CD14-positive monocyte (primary cell): ENCODE results near the gene HINFP. TPM values are rescaled to one million over a fixed set of nuclear protein-coding genes. Genes with fewer than 3 reads are reported as not detected.

Experiments used
- DNase-seq, 3 donors: peaks; one replicate each; pipeline ENCODE4 v3.0.0-alpha.2; 2011 to 2022
- H2AFZ ChIP-seq: 2 replicates; pipeline ENCODE4 v1.6.0; 2012; ENCODE audit warnings: mild to moderate bottlenecking, low read depth, low read length, inconsistent platforms; ENCODE audit not compliant: insufficient read depth, poor library complexity, severe bottlenecking
- H3K27ac ChIP-seq, 2 donors: 1 replicate in 1 of 2; 2 replicates in 1 of 2; pipeline ENCODE4 v1.5.1; 2012 to 2013; ENCODE audit warnings: low read length in 2 of 2, control low read depth in 1 of 2, inconsistent platforms in 1 of 2, low read depth in 1 of 2, mild to moderate bottlenecking in 1 of 2
- H3K27me3 ChIP-seq, 2 donors: one replicate each; pipeline versions ENCODE4 v1.6.0 to v1.6.1; 2011 to 2013; ENCODE audit warnings: low read length in 2 of 2; ENCODE audit not compliant: control insufficient read depth in 2 of 2, insufficient read depth in 2 of 2
- H3K36me3 ChIP-seq, 2 donors: replicated peaks in 1 of 2; 1 replicate in 1 of 2; 2 replicates in 1 of 2; pipeline versions ENCODE4 v1.5.1 to v1.6.1; 2012 to 2013; ENCODE audit warnings: low read length in 2 of 2, control low read depth in 1 of 2, inconsistent platforms in 1 of 2, mild to moderate bottlenecking in 1 of 2; ENCODE audit not compliant: insufficient read depth in 2 of 2, control insufficient read depth in 1 of 2
- H3K4me1 ChIP-seq, 2 donors: 1 replicate in 1 of 2; 2 replicates in 1 of 2; pipeline versions ENCODE4 v1.5.1 to v1.6.1; 2012 to 2013; ENCODE audit warnings: low read length in 2 of 2, control low read depth in 1 of 2, inconsistent platforms in 1 of 2, mild to moderate bottlenecking in 1 of 2, moderate library complexity in 1 of 2; ENCODE audit not compliant: insufficient read depth in 2 of 2, control insufficient read depth in 1 of 2
- H3K4me2 ChIP-seq: replicated peaks from 2 replicates; pipeline ENCODE3; 2012; ENCODE audit warnings: low read length, moderate library complexity, mild to moderate bottlenecking; ENCODE audit not compliant: poor library complexity, severe bottlenecking; ENCODE audit errors: extremely low read depth
- H3K4me3 ChIP-seq, 3 experiments: fragments of 200-600 bp in 1 of 3; sonication (generic) in 1 of 3; replicated peaks in 1 of 3; 1 replicate in 2 of 3; 2 replicates in 1 of 3; pipeline ENCODE4 v1.5.1; 2011 to 2013; ENCODE audit warnings: low read length in 3 of 3, mild to moderate bottlenecking in 3 of 3, control low read depth in 2 of 3, low read depth in 2 of 3, inconsistent platforms in 1 of 3, moderate library complexity in 1 of 3
- H3K79me2 ChIP-seq: 2 replicates; pipeline ENCODE4 v1.6.0; 2012; ENCODE audit warnings: mild to moderate bottlenecking, control low read depth, inconsistent platforms, low read length, moderate library complexity; ENCODE audit not compliant: insufficient read depth
- H3K9ac ChIP-seq: 2 replicates; pipeline ENCODE4 v1.6.0; 2017; ENCODE audit warnings: low read length, mild to moderate bottlenecking; ENCODE audit not compliant: insufficient read depth, poor library complexity, severe bottlenecking
- H3K9me3 ChIP-seq, 2 donors: replicated peaks in 1 of 2; 1 replicate in 1 of 2; 2 replicates in 1 of 2; pipeline versions ENCODE4 v1.5.1 to v1.6.1; 2012 to 2013; ENCODE audit warnings: low read length in 2 of 2, control low read depth in 1 of 2; ENCODE audit not compliant: control insufficient read depth in 1 of 2, insufficient read depth in 1 of 2
- H4K20me1 ChIP-seq: 2 replicates; pipeline ENCODE4 v1.6.0; 2012; ENCODE audit warnings: mild to moderate bottlenecking, low read length, control low read depth, moderate library complexity; ENCODE audit not compliant: insufficient read depth
- H3K27ac Mint-ChIP-seq, 7 donors: one replicate each; pipeline ENCODE4 v1.8.0; 2020; ENCODE audit warnings: mild to moderate bottlenecking in 7 of 7, mixed read lengths in 7 of 7, moderate library complexity in 6 of 7, inconsistent platforms in 2 of 7
- H3K27me3 Mint-ChIP-seq, 3 donors: one replicate each; pipeline ENCODE4 v1.8.0; 2021 to 2022; ENCODE audit warnings: low read depth in 3 of 3, mild to moderate bottlenecking in 3 of 3, mixed read lengths in 3 of 3, moderate library complexity in 3 of 3, inconsistent platforms in 1 of 3
- H3K36me3 Mint-ChIP-seq, 2 donors: one replicate each; pipeline ENCODE4 v1.8.0; 2020; ENCODE audit warnings: mixed read lengths in 2 of 2, inconsistent platforms in 1 of 2, mild to moderate bottlenecking in 1 of 2
- H3K4me1 Mint-ChIP-seq: one replicate; pipeline ENCODE4 v1.8.0; 2020; ENCODE audit warnings: mild to moderate bottlenecking, mixed read lengths
- H3K4me3 Mint-ChIP-seq, 2 donors: one replicate each; pipeline ENCODE4 v1.8.0; 2020; ENCODE audit warnings: mild to moderate bottlenecking in 2 of 2, mixed read lengths in 2 of 2, moderate library complexity in 1 of 2
- H3K9me3 Mint-ChIP-seq, 7 donors: one replicate each; pipeline ENCODE4 v1.8.0; 2020 to 2022; ENCODE audit warnings: mixed read lengths in 7 of 7, mild to moderate bottlenecking in 6 of 7, moderate library complexity in 6 of 7, inconsistent platforms in 2 of 7
- WGBS: methylation state at CpG from one replicate; pipeline ENCODE4 v1.1.5; 2013; ENCODE audit warnings: missing lambda C conversion rate; ENCODE audit not compliant: insufficient coverage; 5-methylcytosine and 5-hydroxymethylcytosine counted together
- intact Hi-C, 2 donors: fragments of 100-400 bp; cut with micrococcal nuclease; formaldehyde crosslinking; loops; one replicate each; pipeline versions ENCODE4 v1.15.0 to v1.15.1; 2023
- polyA plus RNA-seq, 3 donors: library from polyadenylated mRNA; depleted of rRNA in 1 of 3; unstranded in 2 of 3; stranded (reverse) in 1 of 3; fragments of 300-500 nt in 2 of 3; fragments of >200 nt in 1 of 3; fragmentation: Illumina TruSeq in 2 of 3; gene quantifications; 1 replicate in 2 of 3; 2 replicates in 1 of 3; pipeline ENCODE4 v1.2.3, GENCODE V29; 2012 to 2021
- TF ChIP-seq, protein P1 (sequence below): fragments of 200-600 bp; IDR thresholded peaks from one replicate; pipeline ENCODE4 v1.8.0; 2022; ENCODE audit warnings: antibody characterized with exemption, mild to moderate bottlenecking

The HINFP gene
- polyA plus RNA-seq, 3 donors, result 8.0 to 43.0 (median 8.6) TPM

DNA sequence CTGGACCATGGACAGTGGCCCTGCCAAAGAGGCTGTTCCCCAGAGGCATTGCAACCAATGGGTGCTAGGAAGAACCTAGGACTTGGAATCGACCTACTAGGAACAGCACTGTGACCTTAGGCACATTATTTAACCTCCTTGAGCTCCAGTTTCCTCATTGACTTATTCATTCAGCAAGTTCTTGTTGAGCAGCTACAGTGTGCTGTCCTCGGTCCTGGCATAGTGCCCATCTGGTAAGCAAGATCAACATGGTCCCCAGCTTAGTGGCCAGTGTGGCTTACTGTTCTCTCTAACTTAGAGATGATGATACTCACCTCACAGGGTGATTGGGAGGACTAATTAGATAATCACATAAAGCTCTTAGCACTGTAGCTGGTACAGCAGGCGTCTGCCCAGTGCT is 35.7 kb downstream of the HINFP start:
- Histone ChIP-seq H2AFZ (no peak overlapping the region), H3K27me3 (peaks cover 0 to under 1% of the 10 kb centered on the region in 2 donors), H3K9me3 (no peaks in the 10 kb centered on the region), H4K20me1 (no peaks in the 10 kb centered on the region), H3K4me1 (no peaks in the 10 kb centered on the region), H3K36me3 (no peaks in the 10 kb centered on the region), H3K4me3 (no peak overlapping the region), H3K79me2 (no peaks in the 10 kb centered on the region), H3K27ac (no peak overlapping the region), H3K4me2 (no peak overlapping the region), H3K9ac (no peak overlapping the region)
- H3K4me3 Mint-ChIP-seq, result no peak overlapping the region
- no peak for DNase-seq
- intact Hi-C loops, result no loop called here
- peaks cover 24 to 35% (median 28%) of the 10 kb centered on the region in 3 donors for H3K27me3 Mint-ChIP-seq
- H3K36me3 Mint-ChIP-seq, result no peaks in the 10 kb centered on the region
- peaks cover 6% of the 10 kb centered on the region for H3K4me1 Mint-ChIP-seq
- peak overlapping the region in 1 of 7 donors; percentile 16 for H3K27ac Mint-ChIP-seq
- H3K9me3 Mint-ChIP-seq, result peaks cover 0 to 5% (median 0%) of the 10 kb centered on the region in 7 donors
- WGBS, result 62% methylated on average over 2 of the region's 3 CpGs
- TF ChIP-seq, protein P1, sequence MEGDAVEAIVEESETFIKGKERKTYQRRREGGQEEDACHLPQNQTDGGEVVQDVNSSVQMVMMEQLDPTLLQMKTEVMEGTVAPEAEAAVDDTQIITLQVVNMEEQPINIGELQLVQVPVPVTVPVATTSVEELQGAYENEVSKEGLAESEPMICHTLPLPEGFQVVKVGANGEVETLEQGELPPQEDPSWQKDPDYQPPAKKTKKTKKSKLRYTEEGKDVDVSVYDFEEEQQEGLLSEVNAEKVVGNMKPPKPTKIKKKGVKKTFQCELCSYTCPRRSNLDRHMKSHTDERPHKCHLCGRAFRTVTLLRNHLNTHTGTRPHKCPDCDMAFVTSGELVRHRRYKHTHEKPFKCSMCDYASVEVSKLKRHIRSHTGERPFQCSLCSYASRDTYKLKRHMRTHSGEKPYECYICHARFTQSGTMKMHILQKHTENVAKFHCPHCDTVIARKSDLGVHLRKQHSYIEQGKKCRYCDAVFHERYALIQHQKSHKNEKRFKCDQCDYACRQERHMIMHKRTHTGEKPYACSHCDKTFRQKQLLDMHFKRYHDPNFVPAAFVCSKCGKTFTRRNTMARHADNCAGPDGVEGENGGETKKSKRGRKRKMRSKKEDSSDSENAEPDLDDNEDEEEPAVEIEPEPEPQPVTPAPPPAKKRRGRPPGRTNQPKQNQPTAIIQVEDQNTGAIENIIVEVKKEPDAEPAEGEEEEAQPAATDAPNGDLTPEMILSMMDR, result no peak

DNA sequence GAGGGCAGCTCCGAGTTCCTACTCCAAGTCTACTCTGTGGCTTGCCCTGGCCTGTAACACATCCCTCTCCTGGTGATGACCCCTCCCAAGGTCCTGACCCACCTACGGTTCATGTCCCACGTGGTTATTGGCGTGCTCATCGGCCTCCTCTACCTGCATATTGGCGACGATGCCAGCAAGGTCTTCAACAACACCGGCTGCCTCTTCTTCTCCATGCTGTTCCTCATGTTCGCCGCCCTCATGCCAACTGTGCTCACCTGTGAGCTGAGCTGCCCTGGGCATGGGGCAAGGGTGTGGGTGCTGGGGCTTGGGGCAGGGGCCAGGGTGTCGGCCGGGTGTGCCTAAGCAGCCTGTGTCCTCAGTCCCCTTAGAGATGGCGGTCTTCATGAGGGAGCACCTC is 37.1 kb downstream of the HINFP start:
- H4K20me1 ChIP-seq, result no peaks in the 10 kb centered on the region
- no peaks in the 10 kb centered on the region for H3K27me3 ChIP-seq
- H3K9me3 ChIP-seq, result no peaks in the 10 kb centered on the region
- peaks cover 6% of the 10 kb centered on the region for H3K4me1 Mint-ChIP-seq
- H3K79me2 ChIP-seq, result no peaks in the 10 kb centered on the region
- WGBS, result 97% methylated on average over 8 of the region's 13 CpGs
- no peak overlapping the region for H3K4me3 Mint-ChIP-seq
- H3K4me1 ChIP-seq, result no peaks in the 10 kb centered on the region
- H3K27ac Mint-ChIP-seq, result peak overlapping the region in 1 of 7 donors; percentile 72
- peaks cover 17 to 25% (median 24%) of the 10 kb centered on the region in 3 donors for H3K27me3 Mint-ChIP-seq
- no peaks in the 10 kb centered on the region for H3K36me3 Mint-ChIP-seq
- no peak overlapping the region for H3K4me2 ChIP-seq
- no peak overlapping the region for H2AFZ ChIP-seq
- intact Hi-C loops, result no loop called here
- no peak overlapping the region for H3K9ac ChIP-seq
- H3K36me3 ChIP-seq, result no peaks in the 10 kb centered on the region
- no peak for DNase-seq
- no peak overlapping the region for H3K27ac ChIP-seq
- TF ChIP-seq, protein P1, result no peak
- no peak overlapping the region for H3K4me3 ChIP-seq
- peaks cover 0 to 5% (median 0%) of the 10 kb centered on the region in 7 donors for H3K9me3 Mint-ChIP-seq
